HG03097 (cell line): ENCODE results near the gene RCSD1.

ENCODE experiments used
- ATAC-seq: cut with Tn5 transposase; IDR thresholded peaks from one replicate; pipeline ENCODE4 v1.9.1; 2021; ENCODE audit not compliant: unreplicated experiment, low FRiP score

The RCSD1 gene

DNA sequence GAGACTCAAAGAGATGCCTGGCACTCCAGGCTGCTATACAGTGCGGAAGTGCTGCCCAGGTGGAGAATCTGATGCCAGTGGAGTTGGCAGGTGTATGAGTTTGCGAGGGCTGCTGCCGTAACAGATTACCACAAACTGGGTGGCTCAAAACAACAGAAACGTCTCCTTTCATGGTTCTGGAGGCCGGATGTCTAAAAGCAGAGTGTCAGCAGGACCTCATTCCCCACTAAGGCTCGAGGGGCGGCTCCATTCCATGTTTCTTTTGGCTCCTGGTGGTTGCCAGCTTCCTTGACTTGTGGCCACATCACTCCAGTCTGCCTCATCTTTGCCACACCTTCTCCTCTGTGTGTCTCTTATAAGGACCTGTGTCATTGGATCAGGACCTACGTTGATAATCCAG is 10.0 kb downstream of the RCSD1 start:
- ATAC-seq = no peak

DNA sequence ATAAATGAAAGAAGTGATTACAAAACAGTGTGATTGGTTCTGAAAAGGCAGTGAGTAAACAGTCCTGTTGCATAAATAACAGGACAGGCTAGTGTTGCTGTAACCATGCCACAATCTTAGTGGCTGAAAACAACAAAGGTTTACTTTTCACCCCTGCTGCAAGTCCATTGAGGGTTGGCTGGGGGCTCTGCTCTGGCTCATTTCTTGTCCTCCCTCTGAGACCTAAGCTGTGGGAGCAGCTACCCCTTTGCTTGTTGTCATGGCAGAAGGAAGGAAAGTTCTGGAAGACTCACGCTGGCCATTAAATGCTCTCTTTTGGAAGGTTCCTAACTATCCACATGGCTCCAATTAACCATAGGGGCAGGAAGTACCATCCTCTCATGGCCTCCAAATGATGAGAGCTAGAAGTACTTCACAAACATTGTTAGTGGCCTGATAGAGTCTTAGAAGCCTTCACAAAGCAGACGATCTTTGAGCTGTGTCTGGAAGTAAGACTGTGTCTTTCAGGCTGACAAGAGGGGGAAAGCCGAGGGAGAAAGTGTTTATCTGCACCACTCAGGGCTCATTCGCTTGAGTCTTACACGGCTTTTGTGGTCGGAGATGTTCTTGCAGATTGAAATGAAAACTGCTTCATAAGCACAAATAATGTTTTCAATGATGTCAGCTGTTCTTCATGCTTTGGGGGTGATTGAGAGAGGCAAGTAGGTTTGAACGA is 11.9 kb downstream of the RCSD1 start:
- ATAC-seq = no peak

DNA sequence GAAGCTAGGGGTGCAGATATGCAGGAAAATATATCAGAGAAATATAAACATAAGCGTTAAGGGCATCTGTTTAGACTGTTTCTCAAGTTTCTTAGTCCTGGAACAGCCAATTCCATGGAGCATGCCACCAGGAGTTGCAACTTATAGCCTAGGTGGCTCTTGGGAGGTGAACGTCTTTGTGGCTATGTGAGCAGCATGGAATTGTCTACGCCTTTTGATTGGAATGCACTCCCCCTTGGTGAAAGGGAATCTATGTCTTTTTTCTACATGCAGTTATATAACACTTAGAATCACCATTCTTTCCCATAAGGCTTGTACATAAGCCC is 12.4 kb downstream of the RCSD1 start:
- ATAC-seq = no peak

- ATAC-seq = no peak
These were observed 13.4 kb downstream of the RCSD1 start for GRCh38 chr1:167643441-167643840.

DNA sequence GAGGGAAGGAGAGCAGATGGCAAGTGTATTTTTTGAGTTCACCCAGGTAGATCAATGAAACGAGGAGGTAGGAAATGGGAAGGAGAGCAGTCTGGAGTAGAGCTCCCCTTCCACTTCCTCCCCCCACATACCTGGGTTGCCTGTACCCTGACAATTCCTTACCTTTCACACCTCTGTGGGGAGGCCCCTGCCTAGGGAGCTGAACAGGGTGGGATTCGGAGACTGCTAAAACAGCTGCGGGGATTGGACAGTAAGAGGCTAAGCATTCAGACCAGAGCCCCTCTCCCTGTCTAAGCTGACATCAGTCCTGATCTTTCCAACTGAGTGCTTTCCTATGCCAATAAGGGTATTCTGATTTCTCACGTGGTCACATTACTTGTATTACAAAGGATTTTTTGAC is 14.5 kb downstream of the RCSD1 start:
- no peak for ATAC-seq

DNA sequence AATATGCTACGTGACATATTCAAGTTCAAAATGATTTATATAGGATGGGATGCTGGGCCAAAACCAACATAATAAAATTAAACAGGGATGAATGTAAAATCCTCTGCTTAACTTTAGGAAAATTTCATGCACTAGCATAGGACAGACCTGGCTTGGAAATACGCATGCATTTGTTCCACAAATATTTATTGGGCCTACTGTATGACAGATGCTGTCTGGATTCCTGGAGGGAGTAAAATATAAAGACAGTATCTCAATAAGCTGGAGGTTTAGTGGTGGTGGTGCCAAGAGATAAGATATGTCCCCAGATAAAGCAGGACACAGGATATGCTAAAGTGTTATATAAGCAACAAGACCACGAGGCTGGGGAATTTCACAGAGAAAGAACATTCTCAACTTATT is 15.1 kb downstream of the RCSD1 start:
- ATAC-seq = no peak

GRCh38 chr1:167645625-167646414 is 15.8 kb downstream of the RCSD1 start:
- ATAC-seq = no peak

DNA sequence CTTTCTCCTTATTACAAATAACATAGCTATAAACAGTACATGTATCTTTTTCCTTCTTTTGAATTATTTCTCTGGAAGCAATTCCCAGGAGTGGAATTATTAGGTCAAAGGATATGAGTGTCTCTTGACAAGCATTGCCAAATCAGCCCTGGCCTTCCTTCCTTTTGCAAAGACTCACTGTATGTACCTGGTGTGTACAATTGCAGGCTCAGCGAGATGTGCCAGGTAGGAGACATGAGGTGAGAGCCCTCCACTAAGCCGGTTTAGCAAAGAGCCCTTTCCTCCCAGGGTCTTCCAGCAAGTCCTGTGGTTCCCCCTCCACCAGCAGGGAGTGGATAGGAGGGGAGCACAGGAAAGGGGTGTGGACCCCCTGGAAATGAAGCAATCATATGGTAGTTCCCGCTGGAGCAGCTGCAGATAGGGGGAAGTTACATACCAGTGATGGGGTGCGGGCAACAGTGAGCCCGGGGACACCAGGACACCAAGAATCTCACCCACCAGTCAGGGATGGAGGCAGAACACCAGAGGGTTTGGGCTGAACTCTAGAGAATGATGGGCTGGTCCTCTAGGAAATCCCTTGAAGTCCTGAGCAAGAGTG is 18.3 kb downstream of the RCSD1 start:
- ATAC-seq = no peak

DNA sequence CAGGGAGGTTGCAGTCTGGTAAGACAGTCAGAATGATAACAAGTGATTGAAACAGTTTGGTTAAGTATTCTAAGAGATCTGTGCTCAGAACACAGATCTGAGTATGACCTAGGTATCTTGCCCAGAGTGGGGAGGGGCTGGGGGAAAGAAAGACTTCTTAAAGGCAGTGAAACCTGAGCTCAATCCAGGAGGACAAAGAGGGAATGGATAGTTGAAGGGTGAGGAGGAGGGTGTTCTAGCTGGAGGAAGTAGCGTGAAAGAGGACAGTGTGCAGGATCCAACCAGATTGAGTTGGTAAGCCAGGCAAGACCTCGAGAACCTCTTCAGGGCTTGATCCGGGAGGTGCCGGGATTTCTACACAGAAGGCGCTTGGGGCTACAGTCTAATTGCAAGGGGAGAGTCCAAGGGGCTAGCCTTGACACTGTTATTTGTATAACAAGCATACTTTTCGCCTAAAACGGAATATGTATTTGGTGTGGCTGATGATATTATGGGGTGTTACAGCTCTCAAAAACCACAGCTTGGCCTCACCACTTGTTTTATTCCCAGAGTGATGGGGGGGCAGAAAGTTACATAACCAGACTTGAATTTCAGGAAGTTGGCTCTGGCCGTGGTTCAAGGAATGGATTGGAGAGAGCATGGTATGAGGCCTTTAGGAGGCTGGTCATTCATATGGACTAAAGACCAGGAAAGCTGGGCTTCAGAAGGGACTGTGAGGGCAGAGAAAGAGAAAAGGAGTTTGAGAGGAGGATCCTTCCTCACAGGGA is 19.1 kb downstream of the RCSD1 start:
- no peak for ATAC-seq

GRCh38 chr1:167650269-167651160 is 20.5 kb downstream of the RCSD1 start:
- ATAC-seq = peak; percentile 53

DNA sequence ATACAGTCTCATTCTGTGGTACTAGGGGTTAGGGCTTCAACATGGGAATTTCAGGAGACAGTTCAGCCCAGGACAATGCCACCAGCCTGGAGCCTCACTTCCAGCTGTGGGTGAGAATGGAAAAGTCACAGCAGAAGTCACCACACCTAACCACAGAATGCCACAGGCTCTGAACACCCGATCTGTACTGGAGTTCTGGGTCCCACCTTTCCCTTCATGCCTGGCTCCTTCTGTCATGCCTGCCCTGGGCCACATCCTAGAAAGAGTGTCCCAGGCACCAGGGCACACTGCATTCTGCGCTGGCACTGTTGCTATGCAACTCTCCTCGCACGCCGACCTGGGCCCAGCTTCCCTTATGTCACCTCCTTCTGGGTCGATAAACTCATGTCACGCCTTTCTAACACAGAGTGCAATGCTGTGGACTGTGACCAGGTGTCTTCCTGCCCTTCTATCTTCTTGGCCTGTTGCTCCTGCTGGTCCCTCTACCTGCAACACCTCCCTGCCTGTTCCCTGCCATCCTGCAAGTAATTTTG is 21.2 kb downstream of the RCSD1 start:
- no peak for ATAC-seq

- no peak for ATAC-seq
These were observed 25.0 kb downstream of the RCSD1 start for GRCh38 chr1:167654975-167655575.

GRCh38 chr1:167656657-167657056 is 26.6 kb downstream of the RCSD1 start:
- no peak for ATAC-seq

DNA sequence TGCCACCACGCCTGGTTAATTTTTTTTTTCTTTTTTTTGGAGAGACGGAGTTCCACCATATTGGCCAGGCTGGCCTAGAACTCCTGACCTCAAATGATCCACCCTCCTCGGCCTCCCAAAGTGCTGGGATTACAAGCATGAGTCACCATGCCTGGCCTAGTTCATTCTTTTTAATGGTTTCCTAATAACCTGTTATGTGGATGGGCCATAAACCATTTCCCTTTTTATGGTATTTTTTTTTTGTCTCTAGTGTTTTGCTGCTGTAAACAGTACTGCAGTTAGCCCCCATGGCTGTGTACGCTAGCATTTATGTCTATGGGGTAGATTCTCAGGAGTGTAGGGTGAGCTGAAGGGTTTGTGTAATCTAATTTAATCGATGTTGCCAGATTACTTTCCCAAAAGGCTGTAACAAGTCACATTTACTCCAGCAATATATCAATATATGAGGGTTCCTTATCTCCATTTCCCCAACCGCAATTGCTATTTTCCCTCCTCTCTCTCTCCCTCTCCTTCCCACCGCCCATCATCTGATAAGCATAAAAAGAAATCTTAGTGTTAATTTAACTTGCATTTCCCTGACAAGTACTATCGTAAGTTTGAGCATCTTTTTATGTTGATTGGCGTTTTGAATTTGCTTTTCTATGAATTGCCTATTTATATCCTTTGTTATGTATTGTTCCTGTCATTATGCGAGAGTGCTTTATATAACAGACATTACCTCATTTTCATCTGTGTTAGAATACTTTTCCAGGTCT is 28.7 kb downstream of the RCSD1 start:
- ATAC-seq = no peak

DNA sequence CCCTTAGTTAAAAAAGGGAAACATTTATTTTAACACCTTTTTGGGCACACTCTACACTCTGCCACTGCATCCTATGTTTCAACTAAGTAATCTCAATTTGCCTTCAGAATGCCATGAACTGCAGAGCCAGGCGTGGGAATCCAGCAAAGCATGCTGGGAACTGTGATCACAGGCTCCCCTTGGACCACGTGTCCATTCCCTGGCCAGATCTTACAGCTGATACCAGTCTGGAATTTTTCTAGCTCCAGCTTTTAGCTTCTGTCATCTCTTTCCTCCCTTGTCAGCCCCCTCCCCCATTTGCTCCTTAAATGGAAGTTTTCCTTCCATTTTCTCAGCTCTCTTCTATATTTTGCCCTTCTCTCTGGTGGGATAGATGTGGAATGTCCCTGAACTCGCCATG is 29.4 kb downstream of the RCSD1 start:
- ATAC-seq = no peak

GRCh38 chr1:167659881-167660280 is 29.8 kb downstream of the RCSD1 start:
- no peak for ATAC-seq

DNA sequence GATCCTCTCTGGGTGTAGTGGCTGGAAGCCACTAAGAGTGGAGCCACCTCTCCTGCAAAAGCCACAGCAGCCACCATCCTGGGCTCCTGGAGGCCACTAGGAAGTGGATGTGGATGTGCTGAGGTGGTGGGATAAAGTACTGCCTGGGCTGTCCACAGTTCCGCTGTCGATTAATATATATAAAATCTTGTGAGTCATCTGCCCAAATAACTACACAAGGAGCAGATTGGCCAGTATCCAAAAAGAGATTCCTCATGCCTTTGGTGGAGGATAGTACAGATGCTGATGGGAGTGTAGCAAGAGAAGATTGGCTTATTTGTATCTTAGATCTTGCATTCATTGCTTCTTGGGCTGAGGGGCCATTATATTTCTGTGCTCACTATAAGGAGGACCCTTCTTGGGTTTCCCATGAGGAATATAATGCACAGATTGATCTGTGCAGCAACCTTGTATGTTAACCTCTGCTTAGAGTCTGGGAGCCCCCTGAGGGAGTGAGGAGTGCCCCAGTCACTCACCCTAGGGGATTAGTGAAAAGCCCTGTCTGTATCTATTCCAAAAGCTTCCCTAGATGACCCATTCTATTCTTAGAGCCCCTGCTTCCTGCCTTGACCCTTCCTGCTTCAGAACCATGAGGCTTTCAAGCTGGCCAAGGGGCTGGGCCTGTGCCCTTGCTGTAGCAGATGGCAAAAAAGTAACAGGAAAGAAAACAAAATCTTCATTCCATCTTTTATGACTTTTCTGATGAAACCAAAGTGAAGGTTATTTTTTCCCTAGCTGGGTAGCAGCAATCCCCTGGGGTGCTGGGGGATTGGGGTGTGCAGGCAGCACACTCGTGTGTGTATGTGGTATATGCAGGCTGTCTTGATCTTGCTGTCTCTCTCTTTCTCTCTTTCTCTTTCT is 31.7 kb downstream of the RCSD1 start:
- no peak for ATAC-seq
